ENCODE data around the gene BARX1.

DNA sequence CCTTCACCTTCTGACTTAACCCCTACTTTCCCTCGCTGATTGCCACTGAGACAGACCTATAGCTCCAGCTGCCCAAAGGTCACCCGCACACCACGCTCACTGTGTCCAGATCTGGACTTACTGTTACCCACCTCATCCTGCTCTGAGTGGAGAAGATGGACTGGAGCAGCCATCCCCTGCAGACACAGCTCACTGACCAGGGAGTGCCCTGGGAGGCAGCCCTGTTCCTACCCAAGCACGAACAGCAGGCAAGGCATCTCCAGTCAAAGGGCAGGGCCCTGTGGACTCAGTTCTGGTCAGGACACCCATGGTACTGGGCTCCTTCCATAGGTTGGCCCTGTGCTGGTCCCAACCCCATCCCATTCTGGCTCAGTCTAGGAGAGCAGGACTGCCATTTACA is 9.5 kb upstream of the BARX1 start:
- TF ChIP-seq, protein P1, sequence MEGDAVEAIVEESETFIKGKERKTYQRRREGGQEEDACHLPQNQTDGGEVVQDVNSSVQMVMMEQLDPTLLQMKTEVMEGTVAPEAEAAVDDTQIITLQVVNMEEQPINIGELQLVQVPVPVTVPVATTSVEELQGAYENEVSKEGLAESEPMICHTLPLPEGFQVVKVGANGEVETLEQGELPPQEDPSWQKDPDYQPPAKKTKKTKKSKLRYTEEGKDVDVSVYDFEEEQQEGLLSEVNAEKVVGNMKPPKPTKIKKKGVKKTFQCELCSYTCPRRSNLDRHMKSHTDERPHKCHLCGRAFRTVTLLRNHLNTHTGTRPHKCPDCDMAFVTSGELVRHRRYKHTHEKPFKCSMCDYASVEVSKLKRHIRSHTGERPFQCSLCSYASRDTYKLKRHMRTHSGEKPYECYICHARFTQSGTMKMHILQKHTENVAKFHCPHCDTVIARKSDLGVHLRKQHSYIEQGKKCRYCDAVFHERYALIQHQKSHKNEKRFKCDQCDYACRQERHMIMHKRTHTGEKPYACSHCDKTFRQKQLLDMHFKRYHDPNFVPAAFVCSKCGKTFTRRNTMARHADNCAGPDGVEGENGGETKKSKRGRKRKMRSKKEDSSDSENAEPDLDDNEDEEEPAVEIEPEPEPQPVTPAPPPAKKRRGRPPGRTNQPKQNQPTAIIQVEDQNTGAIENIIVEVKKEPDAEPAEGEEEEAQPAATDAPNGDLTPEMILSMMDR (conservative IDR thresholded peaks at IDR 0.05 in 1 of 2, IDR thresholded peaks at IDR 0.05 in 1 of 2; ENCODE audit: low read depth in 1 of 2, low read length in 2 of 2), result no peak
- no peak for TF ChIP-seq EZH2 (IDR thresholded peaks at IDR 0.05; ENCODE audit: low read length, missing control alignments)

Data from fibroblast of lung (primary cell).